Measurements from ENCODE around the gene GPATCH2. TPM values are rescaled to one million over a fixed set of nuclear protein-coding genes. Genes with fewer than 3 reads are reported as not detected.

Gene GPATCH2
- total RNA-seq, 1 experiment from 2014 or later, result 11.3 TPM

- TF ChIP-seq TCF7L2 (IDR thresholded peaks at IDR 0.05; ENCODE audit: borderline replicate concordance, extremely low read depth, insufficient read depth, insufficient read length), result no peak
- no peak for TF ChIP-seq CTCF (IDR thresholded peaks at IDR 0.05 in 2 of 3, conservative IDR thresholded peaks at IDR 0.05 in 1 of 3; ENCODE audit: borderline replicate concordance in 1 of 3, insufficient read depth in 1 of 3, low read depth in 2 of 3, low read length in 2 of 3)
- no peak for TF ChIP-seq RAD21 (IDR thresholded peaks at IDR 0.05; ENCODE audit: low read depth)
- no peak for TF ChIP-seq SRF (IDR thresholded peaks at IDR 0.05; ENCODE audit: low read depth)
- TF ChIP-seq CEBPB (IDR thresholded peaks at IDR 0.05; ENCODE audit: low read depth), result no peak
- TF ChIP-seq CBX3 (IDR thresholded peaks at IDR 0.05; ENCODE audit: low read depth), result no peak
Observed at GRCh38 chr1:217554849-217555248, 76.0 kb downstream of the GPATCH2 start (continued).

GRCh38 chr1:217553949-217554509 is 76.9 kb downstream of the GPATCH2 start:
- intact Hi-C loops (cut with micrococcal nuclease), result no loop called here
- no peak overlapping the region for H2AFZ ChIP-seq (ENCODE audit: low read depth, low read length, poor library complexity, severe bottlenecking)
- no peaks in the 10 kb centered on the region for H3K36me3 ChIP-seq (ENCODE audit: control insufficient read depth in 1 of 2, insufficient read depth in 2 of 2, low read length in 2 of 2)
- no peak for ATAC-seq
- no peaks in the 10 kb centered on the region for H3K9me2 ChIP-seq (ENCODE audit: insufficient read depth)
- no peaks in the 10 kb centered on the region for H4K20me1 ChIP-seq (ENCODE audit: insufficient read depth)
- CTCF ChIA-PET, result no interaction called here
- H3K79me2 ChIP-seq (ENCODE audit: insufficient read depth, low read length), result no peaks in the 10 kb centered on the region
- no peak overlapping the region for H3K4me2 ChIP-seq (ENCODE audit: low read length)
- H3K27ac ChIP-seq (ENCODE audit: low read depth, low read length), result no peak overlapping the region
- H3K27me3 ChIP-seq (ENCODE audit: insufficient read depth, low read length), result no peaks in the 10 kb centered on the region
- no TSS peak for BruUV-seq (replicated peaks)
- TF ChIP-seq JUND (IDR thresholded peaks at IDR 0.05) (no peak), ELF1 (IDR thresholded peaks at IDR 0.05; ENCODE audit: borderline replicate concordance, low read depth) (no peak), SRF (IDR thresholded peaks at IDR 0.05; ENCODE audit: low read depth) (no peak), FOSL1 (IDR thresholded peaks at IDR 0.05; ENCODE audit: low read depth) (no peak)
- H3K4me1 ChIP-seq (ENCODE audit: control insufficient read depth in 1 of 2, insufficient read depth in 2 of 2, low read length in 2 of 2), result no peaks in the 10 kb centered on the region
- RAD21 ChIA-PET (ENCODE audit: low non-redundant PET in 1 of 2, low total read pairs in 2 of 2, uncharacterized antibody in 2 of 2, unreplicated experiment in 2 of 2), result no interaction called here
- no peaks in the 10 kb centered on the region for H3K9me3 ChIP-seq (ENCODE audit: control insufficient read depth in 1 of 2, insufficient read depth in 1 of 2, low read depth in 1 of 2, low read length in 2 of 2)
- POLR2A ChIA-PET, result no interaction called here
- H3K4me3 ChIP-seq (replicated peaks in 1 of 2; ENCODE audit: low read depth in 1 of 2, low read length in 2 of 2), result no peak overlapping the region
- no peak for DNase-seq (ENCODE audit: low read depth, low spot score)
- no peak overlapping the region for H3K9ac ChIP-seq (ENCODE audit: low read length)
